Skeletal muscle satellite cell (primary cell): Measurements from ENCODE around the gene PRSS1. TPM values are rescaled to one million over a fixed set of nuclear protein-coding genes. Genes with fewer than 3 reads are reported as not detected.
A peak's percentile ranks its signal among the peaks of the same experiment; 100 is the strongest.

ENCODE experiments used
- H3K27me3 ChIP-seq: 2 replicates; pipeline ENCODE4 v1.7.0; 2013; ENCODE audit warnings: low read length; ENCODE audit not compliant: control insufficient read depth, insufficient read depth
- H3K36me3 ChIP-seq: 2 replicates; pipeline ENCODE4 v1.7.0; 2013; ENCODE audit warnings: mild to moderate bottlenecking, control low read depth, low read length; ENCODE audit not compliant: insufficient read depth
- H3K4me1 ChIP-seq: 2 replicates; pipeline ENCODE4 v1.7.0; 2013; ENCODE audit warnings: low read length; ENCODE audit not compliant: control insufficient read depth, insufficient read depth
- H3K4me2 ChIP-seq: 2 replicates; pipeline ENCODE4 v1.7.0; 2013; ENCODE audit warnings: mild to moderate bottlenecking, low read length
- H3K4me3 ChIP-seq: 2 replicates; pipeline ENCODE4 v1.7.0; 2013; ENCODE audit warnings: low read length
- H3K9ac ChIP-seq: 2 replicates; pipeline ENCODE4 v1.7.0; 2013; ENCODE audit warnings: mild to moderate bottlenecking, low read depth, low read length, moderate library complexity
- H3K9me3 ChIP-seq: replicated peaks from 2 replicates; pipeline ENCODE4 v1.7.0; 2013; ENCODE audit warnings: mild to moderate bottlenecking, control low read depth, low read length
- small RNA-seq: library from RNA; depleted of rRNA; stranded (forward); fragments of <200 nt; gene quantifications from one replicate; pipeline ENCODE3, GENCODE V24; 2012

PRSS1 gene

GRCh38 chr7:142797391-142798377, 48.4 kb downstream of the PRSS1 start:
- H3K4me3 ChIP-seq = peak overlapping the region; percentile 69
- H3K4me2 ChIP-seq = peak overlapping the region; percentile 78
- H3K9me3 ChIP-seq = no peaks in the 10 kb centered on the region
- H3K4me1 ChIP-seq = peaks cover 18% of the 10 kb centered on the region
- H3K36me3 ChIP-seq = peaks cover 5% of the 10 kb centered on the region
- H3K9ac ChIP-seq = peak overlapping the region; percentile 54
- peaks cover 65% of the 10 kb centered on the region for H3K27me3 ChIP-seq

- Histone ChIP-seq H3K4me2 (peak overlapping the region; percentile 78), H3K9ac (no peak overlapping the region), H3K36me3 (peaks cover 5% of the 10 kb centered on the region), H3K4me3 (no peak overlapping the region), H3K4me1 (peaks cover 18% of the 10 kb centered on the region), H3K27me3 (peaks cover 54% of the 10 kb centered on the region), H3K9me3 (no peaks in the 10 kb centered on the region)
Observed at GRCh38 chr7:142798451-142799436, 49.5 kb downstream of the PRSS1 start.

- peaks cover 5% of the 10 kb centered on the region for H3K36me3 ChIP-seq
- no peak overlapping the region for H3K4me2 ChIP-seq
- H3K9me3 ChIP-seq = no peaks in the 10 kb centered on the region
- H3K4me3 ChIP-seq = no peak overlapping the region
- peaks cover 47% of the 10 kb centered on the region for H3K27me3 ChIP-seq
- peaks cover 18% of the 10 kb centered on the region for H3K4me1 ChIP-seq
- H3K9ac ChIP-seq = no peak overlapping the region
Observed at GRCh38 chr7:142799437-142799835, 50.2 kb downstream of the PRSS1 start.

- Histone ChIP-seq H3K9me3 (no peaks in the 10 kb centered on the region), H3K4me3 (no peak overlapping the region), H3K27me3 (peaks cover 41% of the 10 kb centered on the region), H3K4me2 (no peak overlapping the region), H3K36me3 (peaks cover 5% of the 10 kb centered on the region), H3K4me1 (peaks cover 18% of the 10 kb centered on the region), H3K9ac (no peak overlapping the region)
Observed at GRCh38 chr7:142800088-142800487, 50.8 kb downstream of the PRSS1 start.

GRCh38 chr7:142800699-142801260, 51.5 kb downstream of the PRSS1 start:
- H3K9ac ChIP-seq = no peak overlapping the region
- H3K36me3 ChIP-seq = peaks cover 5% of the 10 kb centered on the region
- no peak overlapping the region for H3K4me3 ChIP-seq
- peaks cover 18% of the 10 kb centered on the region for H3K4me1 ChIP-seq
- H3K9me3 ChIP-seq = no peaks in the 10 kb centered on the region
- H3K27me3 ChIP-seq = peaks cover 34% of the 10 kb centered on the region
- H3K4me2 ChIP-seq = no peak overlapping the region

GRCh38 chr7:142801601-142802295, 52.5 kb downstream of the PRSS1 start:
- Histone ChIP-seq H3K4me1 (peaks cover 16% of the 10 kb centered on the region), H3K36me3 (peaks cover 5% of the 10 kb centered on the region), H3K9me3 (no peaks in the 10 kb centered on the region), H3K27me3 (peaks cover 25% of the 10 kb centered on the region), H3K4me3 (no peak overlapping the region), H3K9ac (no peak overlapping the region), H3K4me2 (no peak overlapping the region)

GRCh38 chr7:142802301-142802700, 53.0 kb downstream of the PRSS1 start:
- H3K36me3 ChIP-seq = peaks cover 5% of the 10 kb centered on the region
- H3K9me3 ChIP-seq = no peaks in the 10 kb centered on the region
- peaks cover 14% of the 10 kb centered on the region for H3K4me1 ChIP-seq
- H3K4me3 ChIP-seq = no peak overlapping the region
- H3K9ac ChIP-seq = no peak overlapping the region
- no peak overlapping the region for H3K4me2 ChIP-seq
- peaks cover 19% of the 10 kb centered on the region for H3K27me3 ChIP-seq

Small RNAs within 50 kb of the gene (small RNA-seq; reads per million reads assigned to genes)
- not detected for gene TRBD1
- gene TRBJ1-1 = not detected
- not detected for gene TRBJ1-2
- not detected for gene TRBJ1-3
- gene TRBJ1-4 = not detected
- gene TRBJ1-5 = not detected
- not detected for gene TRBJ1-6
- gene TRBJ2-1 = not detected
- not detected for gene TRBJ2-2
- gene TRBJ2-2P = not detected
- not detected for gene TRBJ2-3
- gene TRBJ2-4 = not detected
- gene TRBJ2-5 = not detected
- not detected for gene TRBJ2-6
- gene TRBJ2-7 = not detected
